Stomach (tissue), 9 donors: ENCODE measurements around the gene ASTN2. TPM values are rescaled to one million over a fixed set of nuclear protein-coding genes. Genes with fewer than 3 reads are reported as not detected.

Source experiments
- DNase-seq, 2 donors: peaks; one replicate each; pipeline versions ENCODE4 v3.0.0 to v3.0.0-alpha.2; 2013 to 2019
- H3K27ac ChIP-seq, 5 donors: fragments of 200-600 bp in 4 of 5; sonication (generic) in 4 of 5; one replicate each; pipeline ENCODE4 v1.5.1; 2013 to 2019; ENCODE audit warnings: mild to moderate bottlenecking in 1 of 5, moderate library complexity in 1 of 5
- H3K27me3 ChIP-seq, 3 donors: fragments of 200-600 bp; sonication (generic); one replicate each; pipeline ENCODE4 v1.5.1; 2017 to 2019; ENCODE audit warnings: mixed run types in 1 of 3
- H3K36me3 ChIP-seq, 4 donors: fragments of 200-600 bp; sonication (generic); 1 replicate in 3 of 4; 2 replicates in 1 of 4; pipeline ENCODE4 v1.5.1; 2016 to 2019
- H3K4me1 ChIP-seq, 4 donors: fragments of 200-600 bp; sonication (generic); one replicate each; pipeline ENCODE4 v1.5.1; 2016 to 2019
- H3K4me3 ChIP-seq, 4 donors: fragments of 200-600 bp; sonication (generic) in 3 of 4; one replicate each; pipeline ENCODE4 v1.5.1; 2016 to 2019; ENCODE audit warnings: mild to moderate bottlenecking in 1 of 4
- H3K9me3 ChIP-seq, 4 donors: fragments of 200-600 bp; sonication (generic); one replicate each; pipeline ENCODE4 v1.5.1; 2016 to 2019
- EP300 ChIP-seq: sonication (generic); formaldehyde crosslinking; IDR thresholded peaks from one replicate; pipeline ENCODE4 v1.6.1; 2017; ENCODE audit warnings: antibody characterized with exemption
- POLR2A ChIP-seq, 4 donors: fragments of 450-650 bp; IDR thresholded peaks; one replicate each; pipeline ENCODE4 v1.6.1; 2016; ENCODE audit warnings: antibody characterized with exemption in 4 of 4, control low read depth in 2 of 4, mild to moderate bottlenecking in 1 of 4, moderate library complexity in 1 of 4
- POLR2AphosphoS5 ChIP-seq, 3 donors: sonication (generic); formaldehyde crosslinking; IDR thresholded peaks; one replicate each; pipeline ENCODE4 v1.6.1; 2016; ENCODE audit warnings: antibody characterized with exemption in 3 of 3
- WGBS, 5 donors: extraction: QIAGEN DNeasy Blood & Tissue Kit in 3 of 5; methylation state at CpG; one replicate each; pipeline versions ENCODE4 v1.1.5 to v1.1.7; 2013 to 2018; 5-methylcytosine and 5-hydroxymethylcytosine counted together
- intact Hi-C: fragments of 100-400 bp; cut with DNase I; formaldehyde crosslinking; loops from one replicate; pipeline ENCODE4 v1.15.1; 2023; ENCODE audit warnings: low total_unique reads
- polyA plus RNA-seq, 3 donors: library from polyadenylated mRNA; stranded (reverse); fragments of 200-250 nt; gene quantifications; one replicate each; pipeline ENCODE4 v1.2.3, GENCODE V29; 2013
- total RNA-seq, 5 donors: library from RNA; depleted of rRNA; stranded (reverse); fragments of >200 nt; gene quantifications; one replicate each; pipeline versions ENCODE4 v1.1.0 to v1.2.3, GENCODE V29; 2014 to 2016
- TF ChIP-seq, protein P1 (sequence below), 7 experiments: fragments of 450-650 bp in 4 of 7; fragments of 200-600 bp in 3 of 7; sonication (generic) in 3 of 7; IDR thresholded peaks; one replicate each; pipeline ENCODE4 v1.5.1; 2016 to 2019; ENCODE audit warnings: antibody characterized with exemption in 7 of 7, control low read depth in 2 of 7, mild to moderate bottlenecking in 1 of 7
- donor health status: healthy with polysubstance abuse.
- donor health status: Bipolar disorder and iron deficiency.
- donor health status: healthy.

Gene ASTN2
- total and polyA plus RNA-seq, 8 donors, result 2.1 to 22.3 (median 4.2) TPM; not detected in 1

DNA sequence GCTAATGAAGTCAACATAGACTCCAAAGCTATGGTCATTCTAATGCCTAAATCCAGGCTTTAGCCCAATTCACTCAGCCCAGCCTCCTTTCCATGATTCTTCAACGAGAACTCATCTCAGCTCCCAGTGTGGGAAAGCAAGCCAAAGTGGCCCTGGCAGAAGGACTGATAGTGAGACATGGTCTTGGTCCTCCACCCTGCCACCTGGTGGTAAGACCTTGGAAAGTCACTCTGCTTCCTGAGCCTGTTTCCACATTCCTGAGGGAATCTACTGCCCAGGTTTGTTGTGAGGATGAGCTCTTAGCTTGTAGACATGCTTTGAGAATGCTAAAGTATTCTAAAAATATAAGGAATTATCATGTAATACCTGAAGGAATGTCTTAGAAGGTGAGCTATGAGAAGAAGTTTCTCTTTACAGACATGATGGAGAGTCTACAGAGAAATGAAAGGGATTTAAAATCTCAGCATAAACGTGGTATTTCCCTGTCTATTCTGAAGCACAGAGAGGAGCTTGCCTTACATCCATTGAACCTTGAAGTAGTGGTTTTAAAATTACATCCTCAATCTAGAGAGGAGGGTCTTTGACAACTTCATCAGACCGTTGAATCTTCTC lies 554.2 kb downstream of the ASTN2 start:
- no peaks in the 10 kb centered on the region for H3K4me1 ChIP-seq
- peak; percentile 70 to 78 for DNase-seq
- intact Hi-C loops, result no loop called here
- no peak for TF ChIP-seq EP300
- no peak for TF ChIP-seq POLR2AphosphoS5 (IDR thresholded peaks at IDR 0.05)
- TF ChIP-seq, protein P1, sequence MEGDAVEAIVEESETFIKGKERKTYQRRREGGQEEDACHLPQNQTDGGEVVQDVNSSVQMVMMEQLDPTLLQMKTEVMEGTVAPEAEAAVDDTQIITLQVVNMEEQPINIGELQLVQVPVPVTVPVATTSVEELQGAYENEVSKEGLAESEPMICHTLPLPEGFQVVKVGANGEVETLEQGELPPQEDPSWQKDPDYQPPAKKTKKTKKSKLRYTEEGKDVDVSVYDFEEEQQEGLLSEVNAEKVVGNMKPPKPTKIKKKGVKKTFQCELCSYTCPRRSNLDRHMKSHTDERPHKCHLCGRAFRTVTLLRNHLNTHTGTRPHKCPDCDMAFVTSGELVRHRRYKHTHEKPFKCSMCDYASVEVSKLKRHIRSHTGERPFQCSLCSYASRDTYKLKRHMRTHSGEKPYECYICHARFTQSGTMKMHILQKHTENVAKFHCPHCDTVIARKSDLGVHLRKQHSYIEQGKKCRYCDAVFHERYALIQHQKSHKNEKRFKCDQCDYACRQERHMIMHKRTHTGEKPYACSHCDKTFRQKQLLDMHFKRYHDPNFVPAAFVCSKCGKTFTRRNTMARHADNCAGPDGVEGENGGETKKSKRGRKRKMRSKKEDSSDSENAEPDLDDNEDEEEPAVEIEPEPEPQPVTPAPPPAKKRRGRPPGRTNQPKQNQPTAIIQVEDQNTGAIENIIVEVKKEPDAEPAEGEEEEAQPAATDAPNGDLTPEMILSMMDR (IDR thresholded peaks at IDR 0.05), result peak in 5 of 7 experiments; percentile 47 to 74 (median 65)
- no peak for TF ChIP-seq POLR2A (IDR thresholded peaks at IDR 0.05)
- no peaks in the 10 kb centered on the region for H3K36me3 ChIP-seq
- no peaks in the 10 kb centered on the region for H3K27me3 ChIP-seq
- 41 to 51% (median 49%) methylated on average over 3 of the region's 3 CpGs for WGBS, 5 donors
- no peak overlapping the region for H3K27ac ChIP-seq
- no peaks in the 10 kb centered on the region for H3K9me3 ChIP-seq
- H3K4me3 ChIP-seq, result no peak overlapping the region

DNA sequence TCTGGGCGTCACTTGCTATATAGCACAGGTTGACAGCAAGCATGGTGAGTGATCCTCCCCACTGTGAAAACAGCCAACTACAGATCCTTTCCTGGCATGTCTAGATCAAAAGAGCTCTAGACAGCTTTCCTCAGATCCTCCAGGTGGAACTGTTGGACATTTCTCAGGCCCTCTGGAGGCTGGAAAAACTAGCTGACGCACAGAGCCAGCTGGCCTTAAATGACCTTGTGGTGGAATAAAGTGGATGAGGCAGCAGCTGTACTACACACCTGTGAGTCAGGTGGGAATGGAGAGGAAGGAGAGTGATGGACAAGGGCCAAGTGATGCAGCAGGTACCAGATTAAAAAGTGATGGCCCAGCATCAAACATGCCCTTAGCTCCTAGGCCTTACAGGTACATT lies 555.1 kb downstream of the ASTN2 start:
- Histone ChIP-seq H3K4me1 (no peaks in the 10 kb centered on the region), H3K27ac (no peak overlapping the region), H3K27me3 (no peaks in the 10 kb centered on the region), H3K9me3 (no peaks in the 10 kb centered on the region), H3K4me3 (no peak overlapping the region), H3K36me3 (no peaks in the 10 kb centered on the region)
- intact Hi-C loops, result loop anchor here (10.0 kb wide), 1 partner anchor 115 kb away; no protein-coding TSS in a partner anchor
- TF ChIP-seq POLR2A (IDR thresholded peaks at IDR 0.05) (no peak), POLR2AphosphoS5 (IDR thresholded peaks at IDR 0.05) (no peak), EP300 (no peak)
- TF ChIP-seq, protein P1 (IDR thresholded peaks at IDR 0.05), result no peak
- peak in 1 of 2 donors; percentile 17 for DNase-seq
- 75 to 88% (median 87%) methylated on average over 2 of the region's 2 CpGs for WGBS, 5 donors

DNA sequence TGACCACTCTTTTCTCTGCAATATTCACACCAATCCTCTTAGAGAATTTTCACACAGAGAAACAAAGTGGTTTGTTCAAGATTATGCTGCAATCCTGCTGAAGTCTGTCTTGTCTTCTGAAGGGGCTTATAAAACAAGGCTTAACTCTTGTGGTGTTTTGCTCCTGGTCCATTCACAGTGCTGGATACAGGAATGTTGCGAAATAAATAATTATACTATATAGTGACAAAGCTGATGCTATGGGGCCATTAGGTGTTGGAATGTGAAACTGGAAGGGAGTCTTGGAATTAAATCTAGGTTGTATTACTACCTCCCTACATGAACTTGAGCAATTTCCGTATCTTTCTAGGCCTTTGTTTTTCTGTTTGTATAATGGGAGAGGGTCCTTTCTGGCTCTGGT lies 557.5 kb downstream of the ASTN2 start:
- H3K36me3 ChIP-seq, result no peaks in the 10 kb centered on the region
- no peak for TF ChIP-seq POLR2AphosphoS5 (IDR thresholded peaks at IDR 0.05)
- TF ChIP-seq, protein P1 (IDR thresholded peaks at IDR 0.05), result no peak
- no peak for TF ChIP-seq POLR2A (IDR thresholded peaks at IDR 0.05)
- no peak for TF ChIP-seq EP300
- WGBS, 5 donors, result 48 to 98% (median 78%) methylated on average over 2 of the region's 2 CpGs
- H3K4me1 ChIP-seq, result no peaks in the 10 kb centered on the region
- DNase-seq, result no peak
- no peaks in the 10 kb centered on the region for H3K27me3 ChIP-seq
- intact Hi-C loops, result loop anchor here (10.0 kb wide), 1 partner anchor 113 kb away; no protein-coding TSS in a partner anchor
- no peaks in the 10 kb centered on the region for H3K9me3 ChIP-seq
- H3K4me3 ChIP-seq, result no peak overlapping the region
- H3K27ac ChIP-seq, result no peak overlapping the region

GRCh38 chr9:116855881-116856662 lies 558.8 kb downstream of the ASTN2 start:
- DNase-seq, result peak in 1 of 2 donors; percentile 16
- Histone ChIP-seq H3K4me3 (no peak overlapping the region), H3K27me3 (no peaks in the 10 kb centered on the region), H3K36me3 (no peaks in the 10 kb centered on the region), H3K4me1 (no peaks in the 10 kb centered on the region), H3K9me3 (no peaks in the 10 kb centered on the region), H3K27ac (no peak overlapping the region)
- TF ChIP-seq POLR2A (IDR thresholded peaks at IDR 0.05) (no peak), EP300 (no peak), POLR2AphosphoS5 (IDR thresholded peaks at IDR 0.05) (no peak)
- TF ChIP-seq, protein P1 (IDR thresholded peaks at IDR 0.05), result no peak
- 54 to 79% (median 63%) methylated on average over 4 of the region's 4 CpGs for WGBS, 5 donors
- intact Hi-C loops, result loop anchor here (10.0 kb wide), 1 partner anchor 111 kb away; no protein-coding TSS in a partner anchor
